C4-2B (cell line): ENCODE data around the gene STEAP4.

ENCODE experiments used
- H3K27ac ChIP-seq: fragments of 450-650 bp; 2 replicates; pipeline ENCODE4 v1.5.1; 2017
- CTCF ChIP-seq: fragments of 450-650 bp; conservative IDR thresholded peaks from 2 replicates; pipeline ENCODE4 v1.5.1; 2017; ENCODE audit warnings: mild to moderate bottlenecking
- ZFX ChIP-seq: fragments of 450-650 bp; IDR thresholded peaks from 2 replicates; pipeline ENCODE4 v1.6.1; 2017

Gene STEAP4

GRCh38 chr7:88256906-88257305 lies 49.8 kb downstream of the STEAP4 start:
- no peak overlapping the region for H3K27ac ChIP-seq
- no peak for TF ChIP-seq CTCF

- no peak overlapping the region for H3K27ac ChIP-seq
- no peak for TF ChIP-seq ZFX
- TF ChIP-seq CTCF = no peak
These were observed 51.8 kb downstream of the STEAP4 start for GRCh38 chr7:88254721-88255424.

- TF ChIP-seq ZFX (no peak), CTCF (no peak)
- no peak overlapping the region for H3K27ac ChIP-seq
These were observed 53.1 kb downstream of the STEAP4 start for GRCh38 chr7:88253640-88254039.

- H3K27ac ChIP-seq = no peak overlapping the region
- TF ChIP-seq ZFX = no peak
- TF ChIP-seq CTCF = no peak
These were observed 62.4 kb downstream of the STEAP4 start for GRCh38 chr7:88244258-88244657.

- no peak for TF ChIP-seq ZFX
- TF ChIP-seq CTCF = peak; percentile 95
- no peak overlapping the region for H3K27ac ChIP-seq
These were observed 63.3 kb downstream of the STEAP4 start for GRCh38 chr7:88243345-88243909.

- H3K27ac ChIP-seq = no peak overlapping the region
- no peak for TF ChIP-seq ZFX
- no peak for TF ChIP-seq CTCF
These were observed 66.8 kb downstream of the STEAP4 start for GRCh38 chr7:88239852-88240251.

GRCh38 chr7:88233828-88234227 lies 72.9 kb downstream of the STEAP4 start:
- no peak for TF ChIP-seq ZFX
- H3K27ac ChIP-seq = no peak overlapping the region

- no peak overlapping the region for H3K27ac ChIP-seq
- TF ChIP-seq ZFX (no peak), CTCF (no peak)
These were observed 76.0 kb downstream of the STEAP4 start for GRCh38 chr7:88230646-88231045.
